Left ventricle myocardium superior (tissue), 1 donor: ENCODE data around the gene EYA3. TPM values are rescaled to one million over a fixed set of nuclear protein-coding genes. Genes with fewer than 3 reads are reported as not detected.

Experiments
- ATAC-seq: fragments of 200-7000 bp; cut with Tn5 transposase; one replicate; pipeline ENCODE4 v1.9.1; 2020; ENCODE audit warnings: mild to moderate bottlenecking, moderate library complexity
- DNase-seq: peaks from one replicate; pipeline ENCODE4 v3.0.0-alpha.2; 2020
- intact Hi-C: fragments of 100-400 bp; cut with micrococcal nuclease; formaldehyde crosslinking; loops from one replicate; pipeline ENCODE4 v1.11.0; 2022
- total RNA-seq: library from RNA; stranded (reverse); fragmentation: NEBNext Ultra II Directional; extraction: Animal tissue kit (Norgen Biotek cat#: 25700); gene quantifications from one replicate; pipeline ENCODE4 v1.2.1, GENCODE V29; 2021
- donor health status: DM: no; HTN: yes; CAD: no; lungs with severe emphysema.

The EYA3 gene
- total RNA-seq, 1 donor from 2014 or later, result 21.1 TPM

DNA sequence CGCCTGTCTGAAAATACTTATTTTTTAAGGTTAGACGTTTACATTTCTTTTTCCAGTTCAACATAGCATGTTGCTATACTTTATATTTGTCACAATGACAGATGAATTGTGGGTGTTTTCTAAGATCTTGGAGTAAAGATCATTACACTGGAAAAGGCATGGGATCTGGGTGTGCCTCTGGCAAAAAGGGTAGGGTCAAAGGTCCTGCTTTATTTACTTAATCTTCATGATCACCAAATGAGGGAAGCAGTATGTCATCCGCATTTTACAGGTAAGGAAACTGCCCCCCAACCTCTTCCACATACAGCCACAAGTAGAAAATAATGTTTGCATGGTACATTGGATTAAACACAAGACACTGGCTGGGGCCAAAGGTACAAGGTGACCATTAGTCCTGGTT, 166.1 kb downstream of the EYA3 start:
- ATAC-seq (no peak), DNase-seq (no peak)
- intact Hi-C loops, result no loop called here

Other genes with a start within 250 kb of the EYA3 start
- 5.7 TPM for gene THEMIS2, start 216.1 kb downstream of the EYA3 start, total RNA-seq
- 25.5 TPM for gene RPA2, start 174.0 kb downstream of the EYA3 start, total RNA-seq
- gene SMPDL3B, start 153.6 kb downstream of the EYA3 start, total RNA-seq, result not detected
- gene XKR8, start 128.6 kb downstream of the EYA3 start, total RNA-seq, result 5.3 TPM
- gene PTAFR, start 88.1 kb upstream of the EYA3 start, total RNA-seq, result 2.2 TPM
- 62.3 TPM for gene DNAJC8, start 144.4 kb upstream of the EYA3 start, total RNA-seq
- 449 TPM for gene ATP5IF1, start 147.5 kb upstream of the EYA3 start, total RNA-seq
- gene SESN2, start 170.9 kb upstream of the EYA3 start, total RNA-seq, result 2.7 TPM
- gene MED18, start 240.4 kb upstream of the EYA3 start, total RNA-seq, result 8.4 TPM